ENCODE data around the gene PLCD1. TPM values are rescaled to one million over a fixed set of nuclear protein-coding genes. Genes with fewer than 3 reads are reported as not detected.

PLCD1 gene
- total RNA-seq, 1 donor, result 15.5 TPM

GRCh38 chr3:38003371-38003816 lies 26.0 kb downstream of the PLCD1 start:
- TF ChIP-seq CTCF (IDR thresholded peaks at IDR 0.05; ENCODE audit: insufficient read depth, low read depth, low read length), result peak; percentile 89
- DNase-seq (ENCODE audit: low read depth), result peak; percentile 44
- H3K4me3 ChIP-seq (ENCODE audit: low read depth, low read length), result no peak overlapping the region

GRCh38 chr3:38002940-38003339 lies 26.5 kb downstream of the PLCD1 start:
- H3K4me3 ChIP-seq (ENCODE audit: low read depth, low read length), result no peak overlapping the region
- no peak for TF ChIP-seq CTCF (IDR thresholded peaks at IDR 0.05; ENCODE audit: insufficient read depth, low read depth, low read length)
- DNase-seq (ENCODE audit: low read depth), result no peak

- H3K4me3 ChIP-seq (ENCODE audit: low read depth, low read length), result no peak overlapping the region
- DNase-seq (ENCODE audit: low read depth), result no peak
- no peak for TF ChIP-seq CTCF (IDR thresholded peaks at IDR 0.05; ENCODE audit: insufficient read depth, low read depth, low read length)
Observed at GRCh38 chr3:38002291-38002876, 27.1 kb downstream of the PLCD1 start.

- peak; percentile 3 for TF ChIP-seq CTCF (IDR thresholded peaks at IDR 0.05; ENCODE audit: insufficient read depth, low read depth, low read length)
- DNase-seq (ENCODE audit: low read depth), result no peak
- H3K4me3 ChIP-seq (ENCODE audit: low read depth, low read length), result no peak overlapping the region
Observed at GRCh38 chr3:38001456-38002081, 27.9 kb downstream of the PLCD1 start.

- DNase-seq (ENCODE audit: low read depth), result no peak
- TF ChIP-seq CTCF (IDR thresholded peaks at IDR 0.05; ENCODE audit: insufficient read depth, low read depth, low read length), result no peak
- no peak overlapping the region for H3K4me3 ChIP-seq (ENCODE audit: low read depth, low read length)
Observed at GRCh38 chr3:38000965-38001455, 28.4 kb downstream of the PLCD1 start.

GRCh38 chr3:38000242-38000916 lies 29.1 kb downstream of the PLCD1 start:
- no peak for DNase-seq (ENCODE audit: low read depth)
- H3K4me3 ChIP-seq (ENCODE audit: low read depth, low read length), result no peak overlapping the region
- TF ChIP-seq CTCF (IDR thresholded peaks at IDR 0.05; ENCODE audit: insufficient read depth, low read depth, low read length), result no peak
